DOHH2 (cell line): ENCODE data around the gene LYRM2.

Experiments used
- H3F3A ChIP-seq: fragments of 200-600 bp; sonication (generic), shearing (Covaris generic); 2 replicates; pipeline ENCODE4 v1.6.0; 2016; ENCODE audit warnings: antibody characterized with exemption, mild to moderate bottlenecking; ENCODE audit not compliant: control insufficient read depth, insufficient read depth
- H3K27ac ChIP-seq: fragments of 200-600 bp; sonication (generic); 2 replicates; pipeline ENCODE4 v1.5.1; 2014; ENCODE audit warnings: low read depth, mild to moderate bottlenecking, low read length, moderate library complexity
- H3K27me3 ChIP-seq: fragments of 200-600 bp; sonication (generic); 2 replicates; pipeline ENCODE4 v1.6.1; 2014; ENCODE audit warnings: mild to moderate bottlenecking, low read length, mixed read lengths; ENCODE audit not compliant: control insufficient read depth
- H3K36me3 ChIP-seq: fragments of 200-600 bp; sonication (generic); 2 replicates; pipeline ENCODE4 v1.6.1; 2014; ENCODE audit warnings: mild to moderate bottlenecking, low read length, moderate library complexity, mixed read lengths; ENCODE audit not compliant: control insufficient read depth
- H3K4me1 ChIP-seq: fragments of 200-600 bp; sonication (generic); 2 replicates; pipeline ENCODE4 v1.6.1; 2014; ENCODE audit warnings: mild to moderate bottlenecking, low read length, mixed read lengths; ENCODE audit not compliant: control insufficient read depth
- H3K4me2 ChIP-seq: fragments of 200-600 bp; sonication (generic); 2 replicates; pipeline ENCODE4 v1.6.0; 2014; ENCODE audit warnings: mild to moderate bottlenecking, low read length, moderate library complexity
- H3K4me3 ChIP-seq: fragments of 200-600 bp; sonication (generic); 2 replicates; pipeline ENCODE4 v1.5.1; 2014; ENCODE audit warnings: mild to moderate bottlenecking, low read length, mixed read lengths
- H3K79me2 ChIP-seq: fragments of 200-600 bp; sonication (generic); 2 replicates; pipeline ENCODE4 v1.6.1; 2014; ENCODE audit warnings: mild to moderate bottlenecking, low read length, mixed read lengths; ENCODE audit not compliant: control insufficient read depth
- H3K9me2 ChIP-seq: fragments of 200-600 bp; sonication (generic); replicated peaks from 2 replicates; pipeline ENCODE4 v1.6.1; 2014; ENCODE audit warnings: mild to moderate bottlenecking, low read length, mixed read lengths; ENCODE audit not compliant: control insufficient read depth
- H3K9me3 ChIP-seq: fragments of 200-600 bp; sonication (generic); 2 replicates; pipeline ENCODE4 v1.6.1; 2014; ENCODE audit warnings: antibody characterized with exemption, low read length, mixed read lengths; ENCODE audit not compliant: control insufficient read depth, insufficient read depth
- H4K20me1 ChIP-seq: fragments of 200-600 bp; sonication (generic); 2 replicates; pipeline ENCODE4 v1.6.0; 2014; ENCODE audit warnings: low read depth, mild to moderate bottlenecking, antibody characterized with exemption, low read length, moderate library complexity; ENCODE audit not compliant: control insufficient read depth, insufficient read depth
- EZH2phosphoT487 ChIP-seq: fragments of 200-600 bp; sonication (generic); IDR thresholded peaks from 2 replicates; pipeline ENCODE4 v1.6.1; 2017; ENCODE audit warnings: borderline replicate concordance, mild to moderate bottlenecking, antibody characterized with exemption, low read length, moderate library complexity, mixed read lengths
- TF ChIP-seq, protein P1 (sequence below): fragments of 200-600 bp; sonication (generic); IDR thresholded peaks from one replicate; pipeline ENCODE4 v1.5.1; 2014; ENCODE audit warnings: antibody characterized with exemption, mild to moderate bottlenecking, low read depth, low read length; ENCODE audit not compliant: poor library complexity, severe bottlenecking

The LYRM2 gene

DNA sequence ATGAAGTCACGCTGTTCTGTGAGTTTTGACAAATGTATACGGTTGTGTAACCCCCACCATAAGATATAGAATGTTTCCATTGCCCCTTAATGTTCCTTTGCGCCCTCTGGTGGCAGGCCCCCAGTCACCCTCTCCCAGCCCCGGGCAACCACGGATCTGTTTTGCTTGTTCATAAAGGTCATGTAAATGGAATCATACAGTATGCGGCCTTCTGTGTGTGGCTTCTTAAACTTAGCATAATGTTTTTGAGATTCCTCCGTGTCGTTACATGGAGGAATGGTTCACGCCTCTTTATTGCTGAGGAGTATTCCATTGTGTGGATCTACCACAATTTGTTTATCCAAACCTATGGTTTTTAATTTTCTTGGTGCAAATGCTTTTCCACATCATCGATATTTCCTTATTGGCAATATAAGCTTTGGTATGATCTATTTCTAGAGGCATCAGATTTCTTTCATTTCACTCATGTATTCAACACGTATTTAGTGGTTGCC is 28.4 kb downstream of the LYRM2 start:
- Histone ChIP-seq H3K4me2 (no peak overlapping the region), H4K20me1 (no peaks in the 10 kb centered on the region), H3K27ac (no peak overlapping the region), H3K27me3 (no peaks in the 10 kb centered on the region), H3F3A (no peaks in the 10 kb centered on the region), H3K79me2 (no peaks in the 10 kb centered on the region), H3K4me1 (peaks cover 6% of the 10 kb centered on the region), H3K9me2 (no peaks in the 10 kb centered on the region), H3K36me3 (no peaks in the 10 kb centered on the region), H3K9me3 (no peaks in the 10 kb centered on the region), H3K4me3 (no peak overlapping the region)
- no peak for TF ChIP-seq EZH2phosphoT487
- TF ChIP-seq, protein P1, sequence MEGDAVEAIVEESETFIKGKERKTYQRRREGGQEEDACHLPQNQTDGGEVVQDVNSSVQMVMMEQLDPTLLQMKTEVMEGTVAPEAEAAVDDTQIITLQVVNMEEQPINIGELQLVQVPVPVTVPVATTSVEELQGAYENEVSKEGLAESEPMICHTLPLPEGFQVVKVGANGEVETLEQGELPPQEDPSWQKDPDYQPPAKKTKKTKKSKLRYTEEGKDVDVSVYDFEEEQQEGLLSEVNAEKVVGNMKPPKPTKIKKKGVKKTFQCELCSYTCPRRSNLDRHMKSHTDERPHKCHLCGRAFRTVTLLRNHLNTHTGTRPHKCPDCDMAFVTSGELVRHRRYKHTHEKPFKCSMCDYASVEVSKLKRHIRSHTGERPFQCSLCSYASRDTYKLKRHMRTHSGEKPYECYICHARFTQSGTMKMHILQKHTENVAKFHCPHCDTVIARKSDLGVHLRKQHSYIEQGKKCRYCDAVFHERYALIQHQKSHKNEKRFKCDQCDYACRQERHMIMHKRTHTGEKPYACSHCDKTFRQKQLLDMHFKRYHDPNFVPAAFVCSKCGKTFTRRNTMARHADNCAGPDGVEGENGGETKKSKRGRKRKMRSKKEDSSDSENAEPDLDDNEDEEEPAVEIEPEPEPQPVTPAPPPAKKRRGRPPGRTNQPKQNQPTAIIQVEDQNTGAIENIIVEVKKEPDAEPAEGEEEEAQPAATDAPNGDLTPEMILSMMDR, result peak; percentile 98

DNA sequence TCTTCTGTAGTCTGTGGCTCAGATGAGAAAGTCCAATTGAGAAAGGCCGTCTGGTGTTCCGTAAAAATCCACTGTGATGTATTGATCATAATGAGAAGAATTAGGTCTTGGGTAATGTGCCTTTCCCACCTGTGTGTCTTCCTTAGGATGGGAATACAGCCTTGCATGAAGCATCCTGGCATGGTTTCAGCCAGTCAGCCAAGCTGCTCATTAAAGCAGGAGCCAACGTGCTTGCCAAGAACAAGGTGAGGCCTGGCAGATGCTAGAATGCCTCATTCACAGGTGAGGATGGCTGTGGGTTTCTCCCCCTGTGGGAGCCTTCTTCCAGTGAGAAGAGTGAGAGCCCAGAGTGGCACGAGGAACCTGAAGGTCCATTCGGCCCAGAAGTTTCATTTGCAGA is 32.7 kb downstream of the LYRM2 start:
- TF ChIP-seq, protein P1, result no peak
- no peak for TF ChIP-seq EZH2phosphoT487
- H3F3A ChIP-seq, result no peaks in the 10 kb centered on the region
- no peaks in the 10 kb centered on the region for H3K9me2 ChIP-seq
- H4K20me1 ChIP-seq, result no peaks in the 10 kb centered on the region
- H3K79me2 ChIP-seq, result no peaks in the 10 kb centered on the region
- H3K27me3 ChIP-seq, result no peaks in the 10 kb centered on the region
- H3K27ac ChIP-seq, result no peak overlapping the region
- no peaks in the 10 kb centered on the region for H3K9me3 ChIP-seq
- H3K4me1 ChIP-seq, result no peaks in the 10 kb centered on the region
- no peak overlapping the region for H3K4me3 ChIP-seq
- no peak overlapping the region for H3K4me2 ChIP-seq
- no peaks in the 10 kb centered on the region for H3K36me3 ChIP-seq

DNA sequence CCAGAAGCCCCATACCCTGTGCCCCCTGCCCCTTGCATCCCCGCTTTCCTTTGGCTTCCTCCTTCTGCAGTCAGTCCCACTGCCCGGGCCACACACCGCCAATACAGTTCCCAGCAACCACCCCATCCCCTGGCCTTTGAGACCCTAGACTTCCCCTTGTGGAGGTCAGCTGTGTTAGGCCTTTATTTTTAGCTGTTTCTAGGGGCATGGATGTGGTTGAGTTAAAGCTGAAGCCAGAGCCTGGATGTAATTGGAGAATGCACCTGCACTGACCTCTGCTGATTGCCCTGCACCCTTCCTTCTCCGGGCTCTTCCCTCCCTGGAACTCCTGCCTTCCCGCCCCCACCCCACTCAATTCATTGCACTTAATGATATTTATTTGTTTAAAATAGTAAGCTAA is 33.9 kb downstream of the LYRM2 start:
- no peaks in the 10 kb centered on the region for H3K9me3 ChIP-seq
- H3K9me2 ChIP-seq, result no peaks in the 10 kb centered on the region
- H3K27ac ChIP-seq, result no peak overlapping the region
- H3K4me2 ChIP-seq, result no peak overlapping the region
- H3K4me3 ChIP-seq, result no peak overlapping the region
- no peaks in the 10 kb centered on the region for H3K27me3 ChIP-seq
- H3K4me1 ChIP-seq, result no peaks in the 10 kb centered on the region
- H3K79me2 ChIP-seq, result no peaks in the 10 kb centered on the region
- TF ChIP-seq, protein P1, result no peak
- no peaks in the 10 kb centered on the region for H3F3A ChIP-seq
- H4K20me1 ChIP-seq, result no peaks in the 10 kb centered on the region
- H3K36me3 ChIP-seq, result no peaks in the 10 kb centered on the region

DNA sequence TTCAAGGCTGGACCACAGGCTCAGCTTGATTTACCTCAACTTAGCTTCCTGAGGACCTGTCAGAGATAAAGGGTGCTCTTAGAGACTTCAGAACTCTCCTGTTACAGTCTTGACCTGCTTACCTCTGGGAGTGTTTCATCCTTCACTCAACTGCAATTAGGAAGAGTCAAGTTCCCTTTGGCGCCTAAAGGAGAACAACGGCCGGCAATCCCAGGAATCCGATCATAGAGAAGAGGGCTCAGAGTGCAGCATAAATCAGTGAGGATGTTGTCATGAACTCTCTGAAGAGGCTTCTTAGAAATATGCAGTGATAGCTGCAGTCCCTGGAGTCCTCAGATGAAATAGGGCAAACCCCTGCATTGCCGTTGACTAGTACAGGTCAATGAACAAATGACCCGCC is 36.4 kb downstream of the LYRM2 start:
- no peaks in the 10 kb centered on the region for H3K4me1 ChIP-seq
- no peaks in the 10 kb centered on the region for H3K36me3 ChIP-seq
- no peaks in the 10 kb centered on the region for H4K20me1 ChIP-seq
- no peak overlapping the region for H3K27ac ChIP-seq
- H3K79me2 ChIP-seq, result no peaks in the 10 kb centered on the region
- H3K9me3 ChIP-seq, result no peaks in the 10 kb centered on the region
- no peaks in the 10 kb centered on the region for H3K27me3 ChIP-seq
- no peaks in the 10 kb centered on the region for H3F3A ChIP-seq
- no peaks in the 10 kb centered on the region for H3K9me2 ChIP-seq
- TF ChIP-seq, protein P1, result no peak
- no peak for TF ChIP-seq EZH2phosphoT487
- H3K4me3 ChIP-seq, result no peak overlapping the region
- H3K4me2 ChIP-seq, result no peak overlapping the region
